IMR-90 (cell line): ENCODE measurements around the gene PRCP. TPM values are rescaled to one million over a fixed set of nuclear protein-coding genes. Genes with fewer than 3 reads are reported as not detected.

Experiments
- ATAC-seq: fragments of 200-7000 bp; cut with Tn5 transposase; 2 replicates; pipeline ENCODE4 v1.9.1; 2020; ENCODE audit warnings: low read depth, mild to moderate bottlenecking, moderate library complexity
- BruUV-seq: library from RNA; stranded (reverse); fragments of 400-500 nt; replicated peaks from 2 replicates; lab custom pipeline; 2021; lab: Mats Ljungman, UMichigan
- CTCF ChIA-PET: fragments of 300-600 bp; formaldehyde crosslinking; extraction: SDS; loops from one replicate; lab custom pipeline; 2021; ENCODE audit warnings: antibody characterized with exemption; lab: Yijun Ruan, JAX
- POLR2A ChIA-PET: fragments of 300-600 bp; sonication (Branson Sonifier 250); formaldehyde crosslinking; loops from one replicate; lab custom pipeline; 2022; ENCODE audit warnings: antibody characterized with exemption; ENCODE audit not compliant: unreplicated experiment; lab: Charles Lee
- DNase-seq: peaks from one replicate; pipeline ENCODE4 v3.0.0; 2013
- H2AFZ ChIP-seq: replicated peaks from 2 replicates; pipeline ENCODE3; 2013; ENCODE audit warnings: low read length, mild to moderate bottlenecking; ENCODE audit not compliant: poor library complexity
- H2AK5ac ChIP-seq: 2 replicates; pipeline ENCODE4 v1.6.1; 2013; ENCODE audit warnings: low read depth, low read length, inconsistent platforms
- H2AK9ac ChIP-seq: replicated peaks from 2 replicates; pipeline ENCODE3; 2013; ENCODE audit warnings: mild to moderate bottlenecking, low read depth, low read length, moderate library complexity; ENCODE audit not compliant: poor library complexity
- H2BK120ac ChIP-seq: 2 replicates; pipeline ENCODE4 v1.6.1; 2013; ENCODE audit warnings: low read depth, low read length, inconsistent platforms
- H2BK15ac ChIP-seq: 3 replicates; pipeline ENCODE4 v1.6.1; 2013; ENCODE audit warnings: low read depth, low read length, inconsistent platforms
- H2BK20ac ChIP-seq: 2 replicates; pipeline ENCODE4 v1.6.1; 2013; ENCODE audit warnings: low read depth, mild to moderate bottlenecking, inconsistent platforms, low read length, moderate library complexity
- H2BK5ac ChIP-seq: 2 replicates; pipeline ENCODE4 v1.6.1; 2013; ENCODE audit warnings: mild to moderate bottlenecking, low read depth, low read length, inconsistent platforms; ENCODE audit not compliant: poor library complexity, severe bottlenecking
- H3K14ac ChIP-seq: replicated peaks from 2 replicates; pipeline ENCODE4 v1.6.1; 2013; ENCODE audit warnings: low read depth, low read length, inconsistent platforms
- H3K18ac ChIP-seq: 2 replicates; pipeline ENCODE4 v1.6.1; 2013; ENCODE audit warnings: low read depth, low read length, control low read depth
- H3K23ac ChIP-seq: 2 replicates; pipeline ENCODE4 v1.6.1; 2013; ENCODE audit warnings: low read depth, low read length, inconsistent platforms
- H3K27ac ChIP-seq: 2 replicates; pipeline ENCODE4 v1.5.1; 2013; ENCODE audit warnings: mild to moderate bottlenecking, control low read depth, low read length; ENCODE audit not compliant: insufficient read depth
- H3K27me3 ChIP-seq: 2 replicates; pipeline ENCODE4 v1.6.1; 2013; ENCODE audit warnings: low read length; ENCODE audit not compliant: control insufficient read depth, insufficient read depth
- H3K36me3 ChIP-seq: 2 replicates; pipeline ENCODE4 v1.6.1; 2013; ENCODE audit warnings: low read length, mixed read lengths; ENCODE audit not compliant: control insufficient read depth, insufficient read depth
- H3K4ac ChIP-seq: 2 replicates; pipeline ENCODE4 v1.6.1; 2013; ENCODE audit warnings: low read depth, low read length, inconsistent platforms
- H3K4me1 ChIP-seq: 2 replicates; pipeline ENCODE4 v1.6.1; 2013; ENCODE audit warnings: low read length, mixed read lengths; ENCODE audit not compliant: control insufficient read depth, insufficient read depth
- H3K4me2 ChIP-seq: 2 replicates; pipeline ENCODE4 v1.6.1; 2013; ENCODE audit warnings: low read depth, mild to moderate bottlenecking, control low read depth, low read length, moderate library complexity
- H3K4me3 ChIP-seq: 2 replicates; pipeline ENCODE4 v1.5.1; 2013; ENCODE audit warnings: low read depth, mild to moderate bottlenecking, control low read depth, low read length, moderate library complexity; ENCODE audit not compliant: insufficient read depth
- H3K56ac ChIP-seq: 2 replicates; pipeline ENCODE4 v1.6.1; 2013; ENCODE audit warnings: low read length, inconsistent platforms; ENCODE audit not compliant: insufficient read depth; ENCODE audit errors: extremely low read depth
- H3K79me1 ChIP-seq, 2 experiments: 2 replicates each; pipeline ENCODE4 v1.6.1; 2013; ENCODE audit warnings: low read length in 2 of 2, inconsistent platforms in 1 of 2, low read depth in 1 of 2
- H3K9ac ChIP-seq: 2 replicates; pipeline ENCODE4 v1.6.1; 2013; ENCODE audit warnings: low read depth, low read length, control low read depth
- H3K9me1 ChIP-seq: 2 replicates; pipeline ENCODE4 v1.6.1; 2013; ENCODE audit warnings: low read length, inconsistent platforms; ENCODE audit not compliant: insufficient read depth
- H3K9me3 ChIP-seq: 2 replicates; pipeline ENCODE4 v1.6.1; 2013; ENCODE audit warnings: low read length; ENCODE audit not compliant: control insufficient read depth, insufficient read depth
- H4K20me1 ChIP-seq: 2 replicates; pipeline ENCODE4 v1.6.1; 2013; ENCODE audit warnings: low read length, inconsistent platforms; ENCODE audit not compliant: insufficient read depth
- H4K5ac ChIP-seq: 2 replicates; pipeline ENCODE4 v1.6.1; 2013; ENCODE audit warnings: mild to moderate bottlenecking, low read depth, low read length, control low read depth
- H4K8ac ChIP-seq, 2 experiments: 2 replicates each; pipeline ENCODE4 v1.6.1; 2013; ENCODE audit warnings: low read depth in 2 of 2, low read length in 2 of 2, control low read depth in 1 of 2, inconsistent platforms in 1 of 2
- H4K91ac ChIP-seq: 2 replicates; pipeline ENCODE4 v1.6.1; 2013; ENCODE audit warnings: low read depth, low read length, inconsistent platforms; ENCODE audit not compliant: insufficient read depth
- CEBPB ChIP-seq: IDR thresholded peaks from 2 replicates; pipeline ENCODE4 v1.6.1; 2012; ENCODE audit warnings: low read depth, low read length, improper control_type of control experiment
- MAZ ChIP-seq: IDR thresholded peaks from 2 replicates; pipeline ENCODE4 v1.6.1; 2012; ENCODE audit warnings: low read depth, mild to moderate bottlenecking, low read length, improper control_type of control experiment, moderate library complexity, borderline replicate concordance
- NFE2L2 ChIP-seq: fragments of 150-350 bp; IDR thresholded peaks from 2 replicates; pipeline ENCODE4 v1.6.1; 2016; ENCODE audit warnings: low read depth, mild to moderate bottlenecking, low read length
- POLR2A ChIP-seq: IDR thresholded peaks from 2 replicates; pipeline ENCODE4 v1.6.1; 2012; ENCODE audit warnings: mild to moderate bottlenecking, low read depth, low read length
- RCOR1 ChIP-seq: IDR thresholded peaks from 2 replicates; pipeline ENCODE4 v1.6.1; 2012; ENCODE audit warnings: mild to moderate bottlenecking, low read length, improper control_type of control experiment; ENCODE audit not compliant: insufficient replicate concordance
- RFX5 ChIP-seq: IDR thresholded peaks from 2 replicates; pipeline ENCODE4 v1.8.0; 2012; ENCODE audit warnings: low read depth, mild to moderate bottlenecking, low read length, moderate library complexity
- SMC3 ChIP-seq: fragments of 150-350 bp; IDR thresholded peaks from 2 replicates; pipeline ENCODE4 v1.6.1; 2016; ENCODE audit warnings: low read depth, mild to moderate bottlenecking, antibody characterized with exemption, low read length, moderate library complexity
- whole genome bisulfite sequencing, 2 experiments: methylation state at CpG; one replicate each; pipeline versions ENCODE4 v1.1.5 to v1.1.7; 2013; ENCODE audit warnings: missing lambda C conversion rate in 2 of 2; ENCODE audit not compliant: insufficient read length in 1 of 2; ENCODE audit errors: extremely low coverage in 2 of 2; 5-methylcytosine and 5-hydroxymethylcytosine counted together
- dilution Hi-C: fragments of 300-500 bp; cut with HindIII; formaldehyde crosslinking; loops from one replicate; pipeline ENCODE4 v1.14.3; 2018; ENCODE audit warnings: low sequenced_read_pairs; ENCODE audit not compliant: unreplicated experiment
- in situ Hi-C: fragments of 300-500 bp; cut with MboI; formaldehyde crosslinking; loops from 3 replicates; pipeline ENCODE4 v1.14.3; 2019; ENCODE audit warnings: low sequenced_read_pairs, inconsistent platforms, mixed read lengths
- intact Hi-C: fragments of 100-400 bp; cut with micrococcal nuclease; formaldehyde crosslinking; loops from 2 replicates; pipeline ENCODE4 v1.10.0; 2022
- polyA plus RNA-seq, 3 experiments: library from polyadenylated mRNA; depleted of rRNA; stranded (reverse); fragments of >200 nt; gene quantifications; 2 replicates each; pipeline ENCODE4 v1.2.3, GENCODE V29; 2012; ENCODE audit warnings: low replicate concordance in 1 of 3
- total RNA-seq: library from RNA; depleted of rRNA; stranded (reverse); fragments of >200 nt; gene quantifications from 2 replicates; pipeline ENCODE4 v1.2.3, GENCODE V29; 2012
- TF ChIP-seq, protein P1 (sequence below): fragments of 150-350 bp; IDR thresholded peaks from 2 replicates; pipeline ENCODE4 v1.6.1; 2016; ENCODE audit warnings: low read depth, mild to moderate bottlenecking, low read length, moderate library complexity, borderline replicate concordance

Gene PRCP
- total and polyA plus RNA-seq, 2 of the 4 experiments (the other 2 are of a cell fraction) = 31.7 to 64.9 TPM

DNA sequence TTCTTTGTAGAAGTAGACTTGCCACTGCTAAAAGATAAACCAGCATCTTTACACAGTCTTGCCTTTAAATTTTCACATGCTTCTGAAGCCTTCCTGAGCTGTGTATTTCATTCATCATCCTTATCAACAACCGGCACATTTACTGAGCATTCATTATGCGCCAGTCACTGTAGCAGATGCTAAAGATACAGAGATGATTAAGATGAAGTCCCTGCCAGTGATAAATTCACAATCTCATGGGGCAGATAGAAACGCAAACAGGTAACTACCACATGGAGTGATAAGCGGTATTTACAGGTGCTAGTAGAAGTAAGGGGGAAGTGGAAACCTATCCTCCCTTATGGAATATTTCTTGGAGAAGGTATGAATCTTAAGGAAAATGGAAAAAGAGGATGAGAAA, 67.2 kb downstream of the PRCP start:
- Histone ChIP-seq H3K56ac (no peak overlapping the region), H3K14ac (no peak overlapping the region), H3K9ac (no peak overlapping the region), H3K4me1 (no peaks in the 10 kb centered on the region), H3K4me2 (no peak overlapping the region), H2AK5ac (no peak overlapping the region), H3K18ac (no peak overlapping the region), H3K79me1 (no peaks in the 10 kb centered on the region), H2AK9ac (no peak overlapping the region), H3K9me1 (no peaks in the 10 kb centered on the region), H2BK120ac (no peak overlapping the region), H3K23ac (no peak overlapping the region), H4K5ac (no peak overlapping the region), H3K4me3 (no peak overlapping the region), H3K4ac (no peak overlapping the region), H3K9me3 (no peaks in the 10 kb centered on the region), H4K20me1 (no peaks in the 10 kb centered on the region), H3K27ac (no peak overlapping the region), H2BK20ac (no peak overlapping the region), H2BK5ac (no peak overlapping the region), H3K27me3 (no peaks in the 10 kb centered on the region), H3K36me3 (peaks cover 4% of the 10 kb centered on the region; the same call in 1 of the 2 replicates), H2BK15ac (no peak overlapping the region), H2AFZ (no peak overlapping the region), H4K8ac (no peak overlapping the region), H4K91ac (no peak overlapping the region)
- WGBS, 2 experiments = no CpG with 5 or more reads among the region's 4 CpGs
- in situ Hi-C loops (no loop called here), dilution Hi-C loops (no loop called here), intact Hi-C loops (no loop called here)
- ChIA-PET POLR2A (no interaction called here), CTCF (no interaction called here)
- no TSS peak for BruUV-seq
- no peak for ATAC-seq
- DNase-seq = no peak
- TF ChIP-seq CEBPB (no peak), SMC3 (no peak), POLR2A (no peak), MAZ (no peak), RFX5 (no peak), RCOR1 (no peak), NFE2L2 (no peak)
- TF ChIP-seq, protein P1, sequence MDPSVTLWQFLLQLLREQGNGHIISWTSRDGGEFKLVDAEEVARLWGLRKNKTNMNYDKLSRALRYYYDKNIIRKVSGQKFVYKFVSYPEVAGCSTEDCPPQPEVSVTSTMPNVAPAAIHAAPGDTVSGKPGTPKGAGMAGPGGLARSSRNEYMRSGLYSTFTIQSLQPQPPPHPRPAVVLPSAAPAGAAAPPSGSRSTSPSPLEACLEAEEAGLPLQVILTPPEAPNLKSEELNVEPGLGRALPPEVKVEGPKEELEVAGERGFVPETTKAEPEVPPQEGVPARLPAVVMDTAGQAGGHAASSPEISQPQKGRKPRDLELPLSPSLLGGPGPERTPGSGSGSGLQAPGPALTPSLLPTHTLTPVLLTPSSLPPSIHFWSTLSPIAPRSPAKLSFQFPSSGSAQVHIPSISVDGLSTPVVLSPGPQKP = no peak
